Panc1 (cell line): ENCODE data around the gene ADAT3.

Experiments used
- TF ChIP-seq, protein P1 (sequence below): fragments of 450-650 bp; IDR thresholded peaks from 2 replicates; pipeline ENCODE4 v1.5.1; 2017; ENCODE audit warnings: mild to moderate bottlenecking
- TF ChIP-seq, protein P2 (sequence below), 2 experiments: IDR thresholded peaks; 2 replicates each; pipeline ENCODE4 v1.6.1; 2011 to 2012; ENCODE audit warnings: low read depth in 2 of 2, control low read depth in 1 of 2, low read length in 1 of 2, mild to moderate bottlenecking in 1 of 2, moderate library complexity in 1 of 2; ENCODE audit not compliant: insufficient read depth in 1 of 2

DNA sequence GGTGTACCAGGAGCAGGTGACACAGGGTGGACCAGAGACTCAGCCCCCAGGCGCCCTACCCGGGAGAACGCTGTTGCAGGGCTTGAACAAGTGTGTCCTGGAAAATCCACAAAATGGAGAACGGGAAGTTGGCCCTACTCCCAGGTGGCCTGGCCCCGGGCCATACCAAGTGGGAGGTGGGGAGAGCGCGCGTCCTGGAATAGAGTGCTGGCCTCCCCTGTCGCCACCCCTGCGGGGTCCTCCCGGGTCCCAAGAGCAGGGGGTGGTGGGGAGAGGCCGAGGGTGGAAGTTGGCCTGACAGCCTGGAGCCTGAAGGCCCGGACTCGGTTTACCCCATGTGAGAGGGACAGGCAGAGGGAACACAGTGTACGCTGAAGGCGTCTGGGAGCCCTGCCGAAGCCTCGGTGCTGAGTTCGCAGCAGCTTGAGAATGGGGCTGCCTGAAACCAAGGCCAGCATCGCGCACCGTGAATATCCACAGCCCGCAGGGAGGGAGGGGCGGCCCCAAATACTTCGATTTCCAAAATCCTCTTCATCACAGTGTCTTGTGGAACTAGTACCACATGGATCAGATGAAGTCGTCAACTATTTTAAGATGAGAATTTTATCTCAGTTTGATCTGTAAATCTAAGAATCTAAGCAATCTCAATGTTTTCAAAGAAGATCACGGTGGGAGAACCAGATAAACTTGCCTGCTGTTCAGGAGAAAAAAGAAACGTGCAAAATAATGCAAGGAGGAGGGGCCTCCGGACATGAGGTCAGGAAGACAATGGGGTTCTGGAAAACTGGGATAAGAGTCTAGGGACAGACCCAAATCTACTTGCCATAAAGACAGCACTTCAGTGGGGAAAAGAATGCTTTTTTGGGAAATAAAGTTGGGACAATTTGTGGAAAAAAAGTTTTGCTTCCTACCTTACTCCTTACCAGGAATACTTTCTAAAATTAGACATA lies 31.4 kb upstream of the ADAT3 start:
- TF ChIP-seq, protein P1, sequence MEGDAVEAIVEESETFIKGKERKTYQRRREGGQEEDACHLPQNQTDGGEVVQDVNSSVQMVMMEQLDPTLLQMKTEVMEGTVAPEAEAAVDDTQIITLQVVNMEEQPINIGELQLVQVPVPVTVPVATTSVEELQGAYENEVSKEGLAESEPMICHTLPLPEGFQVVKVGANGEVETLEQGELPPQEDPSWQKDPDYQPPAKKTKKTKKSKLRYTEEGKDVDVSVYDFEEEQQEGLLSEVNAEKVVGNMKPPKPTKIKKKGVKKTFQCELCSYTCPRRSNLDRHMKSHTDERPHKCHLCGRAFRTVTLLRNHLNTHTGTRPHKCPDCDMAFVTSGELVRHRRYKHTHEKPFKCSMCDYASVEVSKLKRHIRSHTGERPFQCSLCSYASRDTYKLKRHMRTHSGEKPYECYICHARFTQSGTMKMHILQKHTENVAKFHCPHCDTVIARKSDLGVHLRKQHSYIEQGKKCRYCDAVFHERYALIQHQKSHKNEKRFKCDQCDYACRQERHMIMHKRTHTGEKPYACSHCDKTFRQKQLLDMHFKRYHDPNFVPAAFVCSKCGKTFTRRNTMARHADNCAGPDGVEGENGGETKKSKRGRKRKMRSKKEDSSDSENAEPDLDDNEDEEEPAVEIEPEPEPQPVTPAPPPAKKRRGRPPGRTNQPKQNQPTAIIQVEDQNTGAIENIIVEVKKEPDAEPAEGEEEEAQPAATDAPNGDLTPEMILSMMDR: no peak
- TF ChIP-seq, protein P2, sequence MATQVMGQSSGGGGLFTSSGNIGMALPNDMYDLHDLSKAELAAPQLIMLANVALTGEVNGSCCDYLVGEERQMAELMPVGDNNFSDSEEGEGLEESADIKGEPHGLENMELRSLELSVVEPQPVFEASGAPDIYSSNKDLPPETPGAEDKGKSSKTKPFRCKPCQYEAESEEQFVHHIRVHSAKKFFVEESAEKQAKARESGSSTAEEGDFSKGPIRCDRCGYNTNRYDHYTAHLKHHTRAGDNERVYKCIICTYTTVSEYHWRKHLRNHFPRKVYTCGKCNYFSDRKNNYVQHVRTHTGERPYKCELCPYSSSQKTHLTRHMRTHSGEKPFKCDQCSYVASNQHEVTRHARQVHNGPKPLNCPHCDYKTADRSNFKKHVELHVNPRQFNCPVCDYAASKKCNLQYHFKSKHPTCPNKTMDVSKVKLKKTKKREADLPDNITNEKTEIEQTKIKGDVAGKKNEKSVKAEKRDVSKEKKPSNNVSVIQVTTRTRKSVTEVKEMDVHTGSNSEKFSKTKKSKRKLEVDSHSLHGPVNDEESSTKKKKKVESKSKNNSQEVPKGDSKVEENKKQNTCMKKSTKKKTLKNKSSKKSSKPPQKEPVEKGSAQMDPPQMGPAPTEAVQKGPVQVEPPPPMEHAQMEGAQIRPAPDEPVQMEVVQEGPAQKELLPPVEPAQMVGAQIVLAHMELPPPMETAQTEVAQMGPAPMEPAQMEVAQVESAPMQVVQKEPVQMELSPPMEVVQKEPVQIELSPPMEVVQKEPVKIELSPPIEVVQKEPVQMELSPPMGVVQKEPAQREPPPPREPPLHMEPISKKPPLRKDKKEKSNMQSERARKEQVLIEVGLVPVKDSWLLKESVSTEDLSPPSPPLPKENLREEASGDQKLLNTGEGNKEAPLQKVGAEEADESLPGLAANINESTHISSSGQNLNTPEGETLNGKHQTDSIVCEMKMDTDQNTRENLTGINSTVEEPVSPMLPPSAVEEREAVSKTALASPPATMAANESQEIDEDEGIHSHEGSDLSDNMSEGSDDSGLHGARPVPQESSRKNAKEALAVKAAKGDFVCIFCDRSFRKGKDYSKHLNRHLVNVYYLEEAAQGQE (IDR thresholded peaks at IDR 0.05; ENCODE audit: insufficient read depth in 1 of 2, low read depth in 2 of 2, low read length in 1 of 2): no peak
